Large intestine (tissue), 1 donor: ENCODE measurements around the gene CCDC148. TPM values are rescaled to one million over a fixed set of nuclear protein-coding genes. Genes with fewer than 3 reads are reported as not detected.

ENCODE experiments used
- polyA plus RNA-seq: library from polyadenylated mRNA; unstranded; fragments of 120-200 nt; gene quantifications from one replicate; pipeline ENCODE4 v1.2.1, GENCODE V29; 2013

Gene CCDC148
- polyA plus RNA-seq, 1 donor, result 0.61 TPM

Other genes with a start within 250 kb of the CCDC148 start
- 56.1 TPM for gene PKP4, start 199 bp upstream of the CCDC148 start, polyA plus RNA-seq